Cardiac septum (tissue), 1 donor: Measurements from ENCODE around the gene IGDCC3. TPM values are rescaled to one million over a fixed set of nuclear protein-coding genes. Genes with fewer than 3 reads are reported as not detected.

ENCODE experiments used
- DNase-seq: peaks from one replicate; pipeline ENCODE4 v3.0.0-alpha.2; 2020; ENCODE audit warnings: low spot score
- intact Hi-C: fragments of 100-400 bp; cut with DNase I; formaldehyde crosslinking; loops from one replicate; pipeline ENCODE4 v1.14.0; 2022
- total RNA-seq: library from RNA; stranded (reverse); fragmentation: NEBNext Ultra II Directional; extraction: Animal tissue kit (Norgen Biotek cat#: 25700); gene quantifications from one replicate; pipeline ENCODE4 v1.2.1, GENCODE V29; 2021
- donor health status: DM: no; HTN: no; CAD: no.

Gene IGDCC3
- total RNA-seq, 1 donor from 2014 or later = not detected

DNA sequence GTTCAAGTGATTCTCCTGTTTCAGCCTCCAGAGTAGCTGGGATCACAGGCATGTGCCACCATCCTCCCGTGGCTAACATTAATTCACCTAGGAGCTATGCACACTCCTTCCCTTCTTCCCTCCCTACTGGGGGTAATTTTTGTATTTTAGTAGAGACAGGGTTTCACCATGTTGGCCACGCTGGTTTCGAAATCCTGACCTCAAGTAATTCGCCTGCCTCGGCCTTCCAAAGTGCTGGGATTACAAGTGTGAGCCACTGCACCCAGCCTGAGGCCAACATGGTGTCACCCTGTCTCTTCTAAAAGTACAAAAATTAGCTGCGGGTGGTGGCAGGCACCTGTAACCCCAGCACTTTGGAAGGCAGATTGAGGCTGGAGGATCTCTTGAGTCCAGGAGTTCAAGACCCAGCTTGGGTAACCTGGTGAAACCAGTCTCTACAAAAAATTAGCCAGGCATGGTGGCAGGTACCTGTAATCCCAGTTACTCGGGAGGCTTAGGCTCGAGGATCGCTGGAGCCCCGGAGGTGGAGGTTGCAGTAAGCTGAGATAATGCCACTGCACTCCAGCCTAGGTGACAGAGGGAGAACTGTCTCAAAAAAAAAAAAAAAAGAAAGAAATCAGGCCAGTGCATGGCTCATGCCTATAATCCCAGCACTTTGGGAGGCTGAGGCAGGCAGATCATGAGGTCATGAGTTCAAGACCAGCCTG is 67.2 kb downstream of the IGDCC3 start:
- DNase-seq = no peak
- intact Hi-C loops = no loop called here

DNA sequence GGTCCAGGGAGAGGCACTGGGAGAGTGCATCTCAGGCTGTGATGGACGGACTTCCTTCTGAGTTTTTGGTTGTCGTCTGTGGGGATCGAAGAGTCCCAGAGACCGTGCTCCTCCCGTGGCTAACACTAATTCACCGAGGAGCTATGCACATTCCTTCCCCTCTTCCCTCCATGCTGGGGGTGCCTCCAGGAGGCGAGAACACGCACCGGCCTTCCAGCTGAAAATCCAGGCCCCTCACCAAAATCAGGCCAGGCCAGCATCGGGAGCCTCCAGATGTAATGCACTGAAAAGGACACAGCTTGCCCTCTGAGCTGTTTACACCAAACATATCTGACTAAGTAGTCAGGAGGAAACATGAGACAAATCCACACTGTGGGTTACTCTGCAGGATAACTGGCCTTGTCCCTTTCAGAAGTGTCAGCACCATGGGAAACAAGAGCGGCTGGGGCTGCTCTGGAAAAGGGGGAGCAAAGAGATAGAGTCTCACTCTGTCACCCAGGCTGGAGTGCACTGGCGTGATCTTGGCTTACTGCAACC is 67.9 kb downstream of the IGDCC3 start:
- DNase-seq = no peak
- intact Hi-C loops = no loop called here

- no peak for DNase-seq
- intact Hi-C loops = no loop called here
These were observed 69.8 kb downstream of the IGDCC3 start for GRCh38 chr15:65307978-65308377.

- intact Hi-C loops = no loop called here
These were observed 71.3 kb downstream of the IGDCC3 start for GRCh38 chr15:65306551-65306950.

GRCh38 chr15:65305776-65306175 is 72.0 kb downstream of the IGDCC3 start:
- intact Hi-C loops = no loop called here
- DNase-seq = no peak

More at GRCh38 chr15:65306551-65306950, 71.3 kb downstream of the IGDCC3 start:
- no peak for DNase-seq

DNA sequence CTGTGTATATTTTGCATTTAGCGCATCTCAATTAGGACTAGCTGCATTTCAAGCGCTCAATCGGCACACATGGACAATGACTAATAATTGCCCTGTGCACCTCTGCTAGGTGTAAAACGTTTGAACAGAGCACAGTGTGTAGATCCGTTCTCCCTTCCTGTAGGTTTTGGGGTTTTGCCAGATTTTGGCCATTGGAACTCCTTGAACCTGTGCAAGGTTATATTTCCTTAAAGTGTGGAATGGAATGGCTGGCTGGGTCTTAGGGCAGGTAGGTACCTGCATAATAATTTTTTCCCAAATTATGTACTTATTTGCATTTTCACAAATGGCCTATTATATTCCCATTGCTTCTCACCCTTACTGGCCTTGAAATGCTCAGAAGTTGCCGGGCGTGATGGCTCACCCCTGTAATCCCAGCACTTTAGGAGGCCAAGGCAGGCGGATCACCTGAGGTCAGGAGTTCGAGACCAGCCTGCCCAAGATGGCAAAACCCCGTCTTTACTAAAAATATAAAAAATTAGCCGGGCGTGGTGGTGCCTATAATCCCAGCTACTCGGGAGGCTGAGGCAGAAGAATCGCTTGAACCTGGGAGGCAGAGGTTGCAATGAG is 72.5 kb downstream of the IGDCC3 start:
- intact Hi-C loops = no loop called here
- no peak for DNase-seq

DNA sequence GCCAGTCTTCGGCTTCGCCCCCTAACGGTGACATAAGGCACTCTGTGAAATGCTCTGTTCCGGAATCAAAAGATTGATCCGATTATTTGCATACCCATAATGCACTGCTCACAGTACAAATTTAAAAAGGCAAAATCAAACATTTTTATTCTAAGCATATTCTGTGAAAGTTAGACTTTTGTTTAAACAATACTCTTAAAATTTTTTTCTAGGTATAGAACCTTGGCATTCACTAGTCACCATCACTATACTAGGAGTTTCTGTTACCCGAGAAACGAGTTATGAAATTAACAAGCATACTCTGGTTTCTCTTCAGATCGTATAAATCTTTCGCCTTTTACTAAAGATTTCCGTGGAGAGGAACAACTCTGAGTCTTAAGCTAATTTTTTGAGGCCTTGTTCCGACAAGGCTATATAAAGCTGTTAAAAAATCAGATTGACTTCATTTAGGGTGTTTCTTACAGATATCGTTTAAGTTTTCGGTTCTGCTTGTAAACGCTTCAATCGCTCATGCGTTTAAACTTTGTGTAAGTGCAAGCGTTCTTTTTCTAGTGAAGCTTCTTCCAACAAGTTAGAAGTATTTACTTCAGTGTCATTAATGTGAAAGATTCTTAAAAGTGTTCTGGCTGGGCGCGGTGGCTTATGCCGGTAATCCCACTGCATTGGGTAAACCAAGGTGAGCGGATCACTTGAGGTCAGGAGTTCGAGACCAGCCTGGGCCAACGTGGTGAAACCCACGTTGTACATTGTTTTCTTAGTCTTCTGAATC is 73.2 kb downstream of the IGDCC3 start, which contains the start of gene RNU5B-1:
Gene RNU5B-1, plus strand, starts transcription at position 297 of the 769 bp plus-strand sequence.
- no peak for DNase-seq
- intact Hi-C loops = loop anchor here (5.0 kb wide), 1 partner anchor 117 kb away; the partner anchor contains the start of gene CLPX

- intact Hi-C loops = loop anchor here (5.0 kb wide), 1 partner anchor 117 kb away; the partner anchor contains the start of gene CLPX
These were observed 74.0 kb downstream of the IGDCC3 start for GRCh38 chr15:65303687-65304380.

GRCh38 chr15:65302061-65302460 is 75.7 kb downstream of the IGDCC3 start:
- intact Hi-C loops = loop anchor here (5.0 kb wide), 1 partner anchor 115 kb away; the partner anchor contains the start of gene CLPX
- no peak for DNase-seq

More at GRCh38 chr15:65303687-65304380, 74.0 kb downstream of the IGDCC3 start:
- DNase-seq = no peak

- DNase-seq = no peak
- intact Hi-C loops = loop anchor here (5.0 kb wide), 1 partner anchor 114 kb away; the partner anchor contains the start of gene CLPX
These were observed 76.8 kb downstream of the IGDCC3 start for GRCh38 chr15:65300924-65301441.

DNA sequence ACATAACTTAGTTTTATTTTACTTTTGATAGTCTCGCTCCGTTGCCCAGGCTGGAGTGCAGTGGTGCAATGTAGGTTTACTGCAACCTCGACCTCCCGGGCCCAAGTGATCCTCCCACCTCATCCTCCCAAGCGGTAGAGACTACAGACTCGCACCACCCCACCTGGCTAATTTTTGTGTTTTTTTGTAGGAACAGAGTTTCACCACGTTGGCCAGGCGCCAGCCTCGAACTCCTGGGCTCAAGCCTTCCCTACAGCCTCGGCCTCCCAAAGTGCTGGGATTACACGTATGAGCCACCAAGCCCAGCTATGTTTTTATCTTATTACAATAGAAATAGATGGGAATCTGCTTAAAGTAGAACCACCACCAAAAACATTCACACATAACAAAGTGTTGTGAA is 79.1 kb downstream of the IGDCC3 start:
- intact Hi-C loops = loop anchor here (5.0 kb wide), 1 partner anchor 266 kb away; no protein-coding TSS in a partner anchor
- DNase-seq = no peak

- DNase-seq = no peak
- intact Hi-C loops = no loop called here
These were observed 84.8 kb downstream of the IGDCC3 start for GRCh38 chr15:65292938-65293518.

DNA sequence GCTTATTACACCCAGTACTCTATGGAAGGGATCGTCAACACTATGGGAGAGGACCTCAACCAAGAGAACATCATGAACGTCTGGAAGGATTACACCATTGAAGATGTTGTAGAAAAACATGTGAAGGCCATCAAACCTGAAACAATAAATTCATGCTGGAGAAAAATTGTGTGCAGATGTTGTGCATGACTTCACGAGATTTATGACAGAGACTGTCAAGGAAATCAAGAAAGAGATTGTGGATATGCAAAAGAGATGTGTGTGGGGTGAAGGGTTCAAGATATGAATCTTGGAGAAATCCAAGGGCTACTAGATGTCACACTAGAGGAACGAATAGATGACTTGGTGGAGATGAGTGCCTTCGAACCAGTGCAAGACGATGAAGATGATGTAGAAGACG is 87.6 kb downstream of the IGDCC3 start:
- DNase-seq = no peak
- intact Hi-C loops = no loop called here

- no peak for DNase-seq
- intact Hi-C loops = loop anchor here (5.0 kb wide), 1 partner anchor 102 kb away; the partner anchor contains the start of gene CLPX
These were observed 88.4 kb downstream of the IGDCC3 start for GRCh38 chr15:65289261-65289854.

GRCh38 chr15:65287520-65287855 is 90.3 kb downstream of the IGDCC3 start:
- DNase-seq = no peak
- intact Hi-C loops = loop anchor here (5.0 kb wide), 1 partner anchor 100 kb away; the partner anchor contains the start of gene CLPX

DNA sequence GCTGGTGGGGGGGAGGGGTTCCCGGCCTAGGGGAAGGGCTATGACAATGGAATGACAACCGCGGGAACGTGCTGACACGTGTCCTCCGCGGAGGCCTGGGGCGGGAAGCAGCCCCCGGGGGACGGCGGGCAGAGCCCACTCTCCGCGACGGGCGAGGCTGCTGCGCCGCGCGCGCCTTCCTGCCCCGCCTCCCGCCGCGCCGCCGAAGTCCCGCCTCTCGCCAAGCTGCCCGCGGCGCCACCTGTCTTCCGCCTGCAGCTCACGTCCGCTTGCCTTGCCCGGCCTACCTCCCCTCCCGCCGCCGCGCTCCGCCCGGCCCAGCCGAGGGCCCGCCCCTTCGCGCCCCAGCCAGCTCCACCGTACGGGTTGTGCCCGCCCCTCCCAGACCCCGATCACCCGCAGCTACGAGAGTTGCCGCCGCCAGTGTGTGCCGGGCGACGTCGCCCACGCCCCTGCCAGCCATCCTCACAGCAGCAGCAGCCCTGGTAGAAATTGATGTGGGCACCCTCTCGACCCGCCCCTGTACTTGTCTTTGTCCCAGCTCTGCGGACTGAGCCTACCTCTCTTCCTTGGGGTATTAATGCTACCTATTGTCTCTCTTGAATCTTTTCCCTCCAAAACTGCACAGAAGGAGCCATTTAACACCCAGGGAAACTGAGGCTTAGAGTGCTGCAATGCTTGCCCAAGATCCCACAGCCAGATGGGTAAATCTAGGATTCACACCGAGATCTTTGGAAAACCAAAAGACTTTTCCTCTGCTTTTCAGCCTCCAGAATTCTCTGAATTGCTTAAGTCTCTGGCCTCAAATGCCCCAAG is 90.9 kb downstream of the IGDCC3 start, which contains the start of gene PARP16:
Gene PARP16, minus strand, starts transcription at position 180 of the 816 bp plus-strand sequence. CDS start 457 bp downstream, outside the sequence.
- peak; percentile 98 for DNase-seq
- intact Hi-C loops = loop anchor here (5.0 kb wide), 1 partner anchor 100 kb away; the partner anchor contains the start of gene CLPX

DNA sequence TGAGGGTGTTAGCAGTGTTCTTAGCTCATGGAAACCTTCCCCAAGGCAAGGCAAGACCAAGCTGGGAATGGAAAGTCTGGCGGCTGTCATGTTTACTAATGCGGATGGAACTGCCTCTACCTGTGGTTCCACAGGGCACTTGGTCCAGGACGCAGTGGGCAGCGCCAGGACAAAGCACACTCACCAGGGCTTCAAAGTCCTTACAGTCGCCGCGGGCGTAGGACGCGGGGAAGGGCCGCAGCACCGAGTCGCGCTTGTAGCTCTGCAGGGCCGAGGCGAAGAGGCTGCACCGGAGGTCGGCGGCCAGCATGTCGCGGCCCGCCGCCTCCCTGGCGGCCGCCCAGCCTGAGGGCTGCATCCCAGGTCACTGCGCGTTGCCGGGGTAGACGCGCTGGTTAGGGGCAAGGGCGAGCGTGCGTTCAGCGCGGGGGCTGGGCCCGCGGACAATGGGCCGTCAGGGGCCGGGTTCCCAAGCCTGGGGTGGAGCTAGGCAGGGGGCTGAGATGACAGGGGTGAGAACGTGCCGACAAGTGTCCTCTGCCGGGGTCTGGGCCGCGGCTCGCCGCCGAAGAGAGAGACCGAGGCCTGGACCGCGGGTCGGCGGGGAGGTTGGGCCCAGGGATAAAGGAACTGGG is 91.6 kb downstream of the IGDCC3 start:
- intact Hi-C loops = loop anchor here (5.0 kb wide), 1 partner anchor 99 kb away; the partner anchor contains the start of gene CLPX
- DNase-seq = no peak
